Measurements from ENCODE around the gene STK32A. TPM values are rescaled to one million over a fixed set of nuclear protein-coding genes. Genes with fewer than 3 reads are reported as not detected.

The STK32A gene
- total RNA-seq, 2 donors from 2014 or later: 9.8 to 21.8 TPM

GRCh38 chr5:147317978-147318684, 83.3 kb downstream of the STK32A start:
- no peak overlapping the region for H3K9ac ChIP-seq (ENCODE audit: extremely low read depth, low read length, poor library complexity, severe bottlenecking)
- TF ChIP-seq CTCF (conservative IDR thresholded peaks at IDR 0.05): no peak
- Mint-ChIP-seq H3K36me3 (ENCODE audit: low read depth) (no peaks in the 10 kb centered on the region), H3K27me3 (ENCODE audit: insufficient read depth) (no peaks in the 10 kb centered on the region), H3K9me3 (no peaks in the 10 kb centered on the region), H3K27ac (no peak overlapping the region), H3K4me3 (no peak overlapping the region), H3K4me1 (peaks cover 9% of the 10 kb centered on the region)
- H3K27me3 ChIP-seq (ENCODE audit: control insufficient read depth, insufficient read depth, low read length, poor library complexity, severe bottlenecking): no peaks in the 10 kb centered on the region
- H3K4me1 ChIP-seq (ENCODE audit: control insufficient read depth, insufficient read depth, low read length): no peaks in the 10 kb centered on the region
- H3K36me3 ChIP-seq (ENCODE audit: control insufficient read depth, insufficient read depth, low read length): no peaks in the 10 kb centered on the region
- DNase-seq: no peak
- H3K4me3 ChIP-seq (ENCODE audit: low read length): no peak overlapping the region
- no peak overlapping the region for H3K27ac ChIP-seq (ENCODE audit: low read depth, low read length)
- no peaks in the 10 kb centered on the region for H3K9me3 ChIP-seq (ENCODE audit: control insufficient read depth, low read length)
- WGBS, 2 experiments (ENCODE audit: insufficient coverage in 1 of 2, insufficient read length in 1 of 2): 96% methylated on average over 7 of the region's 7 CpGs; no CpG with 5 or more reads in 1 of the 2 experiments

GRCh38 chr5:147321569-147321968, 86.7 kb downstream of the STK32A start:
- DNase-seq: no peak
- peaks cover 9% of the 10 kb centered on the region for H3K4me1 Mint-ChIP-seq
- Histone ChIP-seq H3K4me1 (ENCODE audit: control insufficient read depth, insufficient read depth, low read length) (no peaks in the 10 kb centered on the region), H3K36me3 (ENCODE audit: control insufficient read depth, insufficient read depth, low read length) (no peaks in the 10 kb centered on the region), H3K27me3 (ENCODE audit: control insufficient read depth, insufficient read depth, low read length, poor library complexity, severe bottlenecking) (no peaks in the 10 kb centered on the region), H3K4me3 (ENCODE audit: low read length) (no peak overlapping the region), H3K9ac (ENCODE audit: extremely low read depth, low read length, poor library complexity, severe bottlenecking) (no peak overlapping the region), H3K9me3 (ENCODE audit: control insufficient read depth, low read length) (no peaks in the 10 kb centered on the region), H3K27ac (ENCODE audit: low read depth, low read length) (no peak overlapping the region)
- no peaks in the 10 kb centered on the region for H3K27me3 Mint-ChIP-seq (ENCODE audit: insufficient read depth)
- TF ChIP-seq CTCF (conservative IDR thresholded peaks at IDR 0.05): no peak
- no peak overlapping the region for H3K4me3 Mint-ChIP-seq
- H3K36me3 Mint-ChIP-seq (ENCODE audit: low read depth): peaks cover 5% of the 10 kb centered on the region
- no peak overlapping the region for H3K27ac Mint-ChIP-seq
- no peaks in the 10 kb centered on the region for H3K9me3 Mint-ChIP-seq
- 90% methylated on average over 1 of the region's 1 CpG; no CpG with 5 or more reads in 1 of the 2 experiments for WGBS, 2 experiments (ENCODE audit: insufficient coverage in 1 of 2, insufficient read length in 1 of 2)

GRCh38 chr5:147327421-147327820, 92.6 kb downstream of the STK32A start:
- Mint-ChIP-seq H3K27me3 (ENCODE audit: insufficient read depth) (no peaks in the 10 kb centered on the region), H3K9me3 (no peaks in the 10 kb centered on the region), H3K4me3 (no peak overlapping the region), H3K4me1 (no peaks in the 10 kb centered on the region), H3K27ac (no peak overlapping the region), H3K36me3 (ENCODE audit: low read depth) (peaks cover 5% of the 10 kb centered on the region)
- no peak overlapping the region for H3K9ac ChIP-seq (ENCODE audit: extremely low read depth, low read length, poor library complexity, severe bottlenecking)
- DNase-seq: no peak
- H3K27ac ChIP-seq (ENCODE audit: low read depth, low read length): no peak overlapping the region
- no peaks in the 10 kb centered on the region for H3K9me3 ChIP-seq (ENCODE audit: control insufficient read depth, low read length)
- H3K4me3 ChIP-seq (ENCODE audit: low read length): no peak overlapping the region
- H3K36me3 ChIP-seq (ENCODE audit: control insufficient read depth, insufficient read depth, low read length): no peaks in the 10 kb centered on the region
- TF ChIP-seq CTCF (conservative IDR thresholded peaks at IDR 0.05): no peak
- H3K27me3 ChIP-seq (ENCODE audit: control insufficient read depth, insufficient read depth, low read length, poor library complexity, severe bottlenecking): no peaks in the 10 kb centered on the region
- no peaks in the 10 kb centered on the region for H3K4me1 ChIP-seq (ENCODE audit: control insufficient read depth, insufficient read depth, low read length)
- WGBS, 2 experiments (ENCODE audit: insufficient coverage in 1 of 2, insufficient read length in 1 of 2): 90 to 92% methylated on average over 4 of the region's 4 CpGs

Measured in endodermal cell (in vitro differentiated cells).